HG03280 (cell line): ENCODE results near the gene DDAH1.

ENCODE experiments used
- ATAC-seq: cut with Tn5 transposase; IDR thresholded peaks from one replicate; pipeline ENCODE4 v1.9.1; 2021; ENCODE audit warnings: mild to moderate bottlenecking, moderate library complexity; ENCODE audit not compliant: unreplicated experiment

The DDAH1 gene

GRCh38 chr1:85333186-85333585, 131.8 kb downstream of the DDAH1 start:
- ATAC-seq, result no peak

- ATAC-seq, result no peak
Measured at GRCh38 chr1:85332575-85332974, 132.4 kb downstream of the DDAH1 start.

GRCh38 chr1:85330711-85331290, 134.2 kb downstream of the DDAH1 start:
- no peak for ATAC-seq

- no peak for ATAC-seq
Measured at GRCh38 chr1:85330214-85330631, 134.7 kb downstream of the DDAH1 start.

GRCh38 chr1:85328713-85329397, 136.1 kb downstream of the DDAH1 start:
- no peak for ATAC-seq

- ATAC-seq, result no peak
Measured at GRCh38 chr1:85327759-85328158, 137.2 kb downstream of the DDAH1 start.

GRCh38 chr1:85326851-85327250, 138.1 kb downstream of the DDAH1 start:
- no peak for ATAC-seq

- ATAC-seq, result no peak
Measured at GRCh38 chr1:85326336-85326735, 138.6 kb downstream of the DDAH1 start.

GRCh38 chr1:85325920-85326319, 139.0 kb downstream of the DDAH1 start:
- no peak for ATAC-seq

GRCh38 chr1:85323770-85324169, 141.2 kb downstream of the DDAH1 start:
- ATAC-seq, result no peak

GRCh38 chr1:85322655-85323054, 142.3 kb downstream of the DDAH1 start:
- ATAC-seq, result no peak

- no peak for ATAC-seq
Measured at GRCh38 chr1:85321237-85321964, 143.6 kb downstream of the DDAH1 start.

- ATAC-seq, result no peak
Measured at GRCh38 chr1:85320371-85321131, 144.4 kb downstream of the DDAH1 start.

GRCh38 chr1:85319931-85320330, 145.0 kb downstream of the DDAH1 start:
- no peak for ATAC-seq

- no peak for ATAC-seq
Measured at GRCh38 chr1:85319491-85319890, 145.5 kb downstream of the DDAH1 start.

GRCh38 chr1:85318217-85318616, 146.7 kb downstream of the DDAH1 start:
- no peak for ATAC-seq

- no peak for ATAC-seq
Measured at GRCh38 chr1:85317560-85317959, 147.4 kb downstream of the DDAH1 start.

- no peak for ATAC-seq
Measured at GRCh38 chr1:85316321-85316720, 148.6 kb downstream of the DDAH1 start.

GRCh38 chr1:85315789-85316188, 149.2 kb downstream of the DDAH1 start:
- ATAC-seq, result no peak

- ATAC-seq, result no peak
Measured at GRCh38 chr1:85314726-85315125, 150.2 kb downstream of the DDAH1 start.

- ATAC-seq, result no peak
Measured at GRCh38 chr1:85313888-85314696, 150.9 kb downstream of the DDAH1 start.
